ENCODE results near the gene MYO5A.

MYO5A gene

DNA sequence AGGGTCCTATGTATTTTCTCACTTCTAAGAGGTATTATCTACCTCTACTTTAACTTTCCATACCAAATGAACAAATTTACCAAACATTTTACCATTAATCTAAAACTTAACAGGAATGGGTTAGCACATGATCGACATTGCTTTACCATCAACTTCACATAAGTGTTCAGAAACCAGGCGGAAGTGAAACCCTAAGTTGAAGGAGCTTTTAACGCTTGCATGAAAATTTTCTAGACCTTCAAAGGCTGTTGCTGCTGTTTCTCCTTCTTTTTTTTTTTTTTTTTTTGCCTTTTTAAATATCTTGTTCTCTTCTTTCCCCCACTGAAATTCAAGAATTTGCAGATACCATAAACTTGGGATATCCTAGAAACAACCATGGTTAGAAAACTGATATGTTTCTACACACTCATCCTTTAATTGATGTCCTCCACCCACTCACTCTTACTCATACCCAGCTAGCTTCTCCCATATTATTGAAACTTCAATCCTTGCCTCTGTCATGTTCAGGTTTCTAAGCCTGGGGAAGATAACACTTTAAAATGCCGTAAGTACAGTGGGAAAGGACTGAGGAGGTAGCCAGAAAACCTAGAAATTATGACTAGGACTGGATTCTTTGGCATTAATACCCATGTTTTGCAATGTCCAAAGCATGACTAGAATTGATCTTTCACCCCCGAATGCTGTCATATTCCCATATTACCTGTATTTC is 24.7 kb downstream of the MYO5A start:
- TF ChIP-seq, protein P1, sequence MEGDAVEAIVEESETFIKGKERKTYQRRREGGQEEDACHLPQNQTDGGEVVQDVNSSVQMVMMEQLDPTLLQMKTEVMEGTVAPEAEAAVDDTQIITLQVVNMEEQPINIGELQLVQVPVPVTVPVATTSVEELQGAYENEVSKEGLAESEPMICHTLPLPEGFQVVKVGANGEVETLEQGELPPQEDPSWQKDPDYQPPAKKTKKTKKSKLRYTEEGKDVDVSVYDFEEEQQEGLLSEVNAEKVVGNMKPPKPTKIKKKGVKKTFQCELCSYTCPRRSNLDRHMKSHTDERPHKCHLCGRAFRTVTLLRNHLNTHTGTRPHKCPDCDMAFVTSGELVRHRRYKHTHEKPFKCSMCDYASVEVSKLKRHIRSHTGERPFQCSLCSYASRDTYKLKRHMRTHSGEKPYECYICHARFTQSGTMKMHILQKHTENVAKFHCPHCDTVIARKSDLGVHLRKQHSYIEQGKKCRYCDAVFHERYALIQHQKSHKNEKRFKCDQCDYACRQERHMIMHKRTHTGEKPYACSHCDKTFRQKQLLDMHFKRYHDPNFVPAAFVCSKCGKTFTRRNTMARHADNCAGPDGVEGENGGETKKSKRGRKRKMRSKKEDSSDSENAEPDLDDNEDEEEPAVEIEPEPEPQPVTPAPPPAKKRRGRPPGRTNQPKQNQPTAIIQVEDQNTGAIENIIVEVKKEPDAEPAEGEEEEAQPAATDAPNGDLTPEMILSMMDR (IDR thresholded peaks at IDR 0.05; ENCODE audit: extremely low read depth, insufficient read depth, missing control alignments), result no peak
- in situ Hi-C loops (cut with MboI; ENCODE audit: low pct_unique_long_range_greater_than_20kb, low sequenced_read_pairs, unreplicated experiment), result no loop called here
- peak; percentile 37 for DNase-seq (ENCODE audit: low spot score)

DNA sequence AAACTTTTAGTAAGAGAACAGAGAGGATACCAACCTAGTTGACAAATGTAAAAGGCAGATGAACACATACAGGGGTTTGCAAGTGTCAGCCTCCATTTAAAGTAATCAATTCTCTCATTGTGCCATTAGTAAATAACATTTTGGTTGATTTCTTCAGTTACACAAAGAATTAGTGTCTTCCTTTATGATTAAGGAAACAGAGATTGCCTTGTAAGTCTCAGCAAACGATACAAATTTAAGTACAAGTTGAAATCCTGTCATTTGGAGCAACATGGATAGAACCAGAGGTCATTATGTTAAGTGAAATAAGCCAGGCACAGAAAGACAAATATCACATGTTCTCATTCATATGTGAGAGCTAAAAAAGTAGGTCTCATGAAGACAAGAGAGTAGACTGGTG is 26.1 kb downstream of the MYO5A start:
- TF ChIP-seq, protein P1 (IDR thresholded peaks at IDR 0.05; ENCODE audit: extremely low read depth, insufficient read depth, missing control alignments), result no peak
- no peak for DNase-seq (ENCODE audit: low spot score)
- in situ Hi-C loops (cut with MboI; ENCODE audit: low pct_unique_long_range_greater_than_20kb, low sequenced_read_pairs, unreplicated experiment), result no loop called here

DNA sequence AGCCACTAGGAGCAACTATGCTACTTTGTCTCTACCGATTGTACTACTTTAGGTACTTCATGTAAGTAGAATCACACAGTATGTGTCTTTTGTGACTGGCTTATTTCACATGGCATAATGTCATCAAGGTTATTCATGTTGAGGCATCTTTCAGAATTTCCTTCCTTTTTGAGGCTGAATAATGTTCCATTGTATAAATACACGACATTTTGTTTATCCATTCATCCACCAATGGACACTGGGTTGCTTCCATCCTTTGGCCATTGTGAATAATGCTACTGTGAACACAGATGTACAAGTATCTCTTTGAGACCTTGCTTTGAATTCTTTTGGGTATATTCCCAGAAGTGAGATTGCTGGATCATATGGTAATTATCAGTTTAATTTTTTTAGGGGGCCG is 29.2 kb downstream of the MYO5A start:
- TF ChIP-seq, protein P1 (IDR thresholded peaks at IDR 0.05; ENCODE audit: extremely low read depth, insufficient read depth, missing control alignments), result no peak
- DNase-seq (ENCODE audit: low spot score), result no peak
- in situ Hi-C loops (cut with MboI; ENCODE audit: low pct_unique_long_range_greater_than_20kb, low sequenced_read_pairs, unreplicated experiment), result no loop called here

DNA sequence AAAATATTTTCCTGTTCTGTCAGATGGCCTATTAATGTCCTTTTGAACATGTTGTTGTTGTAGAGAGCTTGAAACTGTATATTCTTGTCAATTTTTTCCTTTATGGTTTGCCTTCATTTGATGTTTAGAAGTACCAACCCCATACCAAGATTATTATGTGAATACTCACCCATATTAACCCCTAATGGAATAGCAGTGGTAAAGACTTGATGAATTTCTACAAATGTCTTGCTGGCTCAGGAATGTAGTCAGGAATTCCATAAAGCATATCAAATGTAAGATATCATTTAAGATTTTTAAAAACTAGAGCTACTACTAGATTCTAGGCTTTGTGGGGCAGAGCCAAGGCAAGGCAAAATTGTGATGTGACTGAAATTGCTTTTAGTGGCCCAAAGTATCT is 30.0 kb downstream of the MYO5A start:
- no peak for DNase-seq (ENCODE audit: low spot score)
- in situ Hi-C loops (cut with MboI; ENCODE audit: low pct_unique_long_range_greater_than_20kb, low sequenced_read_pairs, unreplicated experiment), result no loop called here
- TF ChIP-seq, protein P1 (IDR thresholded peaks at IDR 0.05; ENCODE audit: extremely low read depth, insufficient read depth, missing control alignments), result no peak

DNA sequence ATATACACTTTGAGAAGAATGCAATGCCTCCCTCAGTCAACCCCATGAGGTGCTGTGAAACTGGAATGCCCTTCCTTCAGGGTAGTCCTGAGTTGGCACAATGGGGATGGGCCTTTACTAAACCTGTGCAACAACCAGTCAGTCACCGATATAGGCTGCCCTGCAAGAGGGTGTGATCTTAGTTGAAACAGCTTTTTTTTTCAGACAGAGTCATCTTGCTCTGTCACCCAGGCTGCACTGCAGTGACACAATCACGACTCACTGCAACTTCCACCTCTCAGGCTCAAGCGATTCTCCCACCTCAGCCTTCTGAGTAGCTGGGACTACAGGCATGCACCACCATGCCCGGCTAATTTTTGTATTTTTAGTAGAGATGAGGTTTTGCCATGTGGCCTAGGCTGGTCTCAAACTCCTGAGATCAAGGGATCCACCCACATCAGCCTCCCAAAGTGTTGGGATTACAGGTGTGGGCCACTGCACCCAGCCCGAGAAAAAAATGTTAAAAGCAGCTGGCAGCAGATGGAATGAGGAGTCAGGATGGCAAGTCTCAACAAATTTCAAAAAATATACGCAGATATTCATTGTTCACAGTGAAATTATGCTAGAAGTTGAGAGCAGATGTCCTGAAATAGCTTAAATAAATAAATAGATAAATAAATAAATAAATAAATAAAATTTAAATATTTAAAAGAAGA is 31.8 kb downstream of the MYO5A start:
- no peak for DNase-seq (ENCODE audit: low spot score)
- in situ Hi-C loops (cut with MboI; ENCODE audit: low pct_unique_long_range_greater_than_20kb, low sequenced_read_pairs, unreplicated experiment), result no loop called here
- TF ChIP-seq, protein P1 (IDR thresholded peaks at IDR 0.05; ENCODE audit: extremely low read depth, insufficient read depth, missing control alignments), result no peak

DNA sequence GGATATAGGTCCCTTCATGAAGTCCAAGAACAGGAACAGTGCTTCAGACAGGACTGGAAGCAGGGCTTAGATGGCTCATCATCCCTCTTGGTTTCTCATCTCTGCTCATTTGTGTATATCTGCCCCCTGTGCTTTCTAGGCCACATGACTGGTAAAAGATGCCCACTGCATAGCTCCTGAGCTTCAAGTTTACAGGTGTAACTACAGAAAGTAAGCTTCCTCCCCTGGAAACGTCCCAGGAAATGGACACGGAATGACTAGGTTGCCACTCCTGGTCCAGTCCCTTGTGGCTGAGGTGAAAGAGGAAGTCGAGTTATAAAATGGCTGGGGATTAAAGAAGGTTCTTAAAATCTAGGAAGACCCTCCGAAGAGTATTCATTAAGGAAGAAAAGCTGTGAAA is 32.5 kb downstream of the MYO5A start:
- in situ Hi-C loops (cut with MboI; ENCODE audit: low pct_unique_long_range_greater_than_20kb, low sequenced_read_pairs, unreplicated experiment), result no loop called here
- DNase-seq (ENCODE audit: low spot score), result no peak
- TF ChIP-seq, protein P1 (IDR thresholded peaks at IDR 0.05; ENCODE audit: extremely low read depth, insufficient read depth, missing control alignments), result no peak

Data from GM13977 (cell line).